Osteocyte (in vitro differentiated cells): Measurements from ENCODE around the gene GABBR1. TPM values are rescaled to one million over a fixed set of nuclear protein-coding genes. Genes with fewer than 3 reads are reported as not detected.

Experiments
- DNase-seq: peaks from one replicate; pipeline ENCODE4 v3.0.0; 2021; ENCODE audit warnings: mixed read lengths; ENCODE audit not compliant: unreplicated experiment; ENCODE audit errors: extremely low spot score
- H3K27ac Mint-ChIP-seq: one replicate; pipeline ENCODE4 v1.8.0; 2021; ENCODE audit warnings: mild to moderate bottlenecking, mixed read lengths; ENCODE audit not compliant: unreplicated experiment
- H3K27me3 Mint-ChIP-seq: one replicate; pipeline ENCODE4 v1.8.0; 2021; ENCODE audit warnings: mixed read lengths; ENCODE audit not compliant: unreplicated experiment
- H3K36me3 Mint-ChIP-seq: one replicate; pipeline ENCODE4 v1.8.0; 2021; ENCODE audit warnings: mixed read lengths; ENCODE audit not compliant: unreplicated experiment
- H3K4me1 Mint-ChIP-seq: one replicate; pipeline ENCODE4 v1.8.0; 2021; ENCODE audit warnings: mixed read lengths; ENCODE audit not compliant: unreplicated experiment
- H3K4me3 Mint-ChIP-seq: one replicate; pipeline ENCODE4 v1.8.0; 2021; ENCODE audit warnings: mild to moderate bottlenecking, moderate library complexity, mixed read lengths; ENCODE audit not compliant: unreplicated experiment
- H3K9me3 Mint-ChIP-seq: one replicate; pipeline ENCODE4 v1.8.0; 2021; ENCODE audit warnings: mixed read lengths; ENCODE audit not compliant: unreplicated experiment
- CTCF ChIP-seq: fragments of 200-600 bp; sonication (generic); IDR thresholded peaks from 2 replicates; pipeline ENCODE4 v1.5.0; 2021; ENCODE audit warnings: antibody characterized with exemption, mild to moderate bottlenecking, moderate library complexity
- total RNA-seq: library from RNA; stranded (reverse); gene quantifications from 2 replicates; pipeline ENCODE4 v1.2.1, GENCODE V29; 2021

Gene GABBR1
- total RNA-seq, 1 donor from 2014 or later = 93.6 TPM

- no peak for TF ChIP-seq CTCF
- H3K36me3 Mint-ChIP-seq = no peaks in the 10 kb centered on the region
- no peak for DNase-seq
- H3K27ac Mint-ChIP-seq = no peak overlapping the region
- no peaks in the 10 kb centered on the region for H3K4me1 Mint-ChIP-seq
- H3K9me3 Mint-ChIP-seq = no peaks in the 10 kb centered on the region
- H3K27me3 Mint-ChIP-seq = no peaks in the 10 kb centered on the region
- no peak overlapping the region for H3K4me3 Mint-ChIP-seq
Observed at GRCh38 chr6:29529956-29530355, 103.0 kb downstream of the GABBR1 start.

GRCh38 chr6:29528988-29529560 is 103.9 kb downstream of the GABBR1 start:
- Mint-ChIP-seq H3K36me3 (no peaks in the 10 kb centered on the region), H3K4me3 (no peak overlapping the region), H3K9me3 (no peaks in the 10 kb centered on the region), H3K27me3 (no peaks in the 10 kb centered on the region), H3K27ac (no peak overlapping the region), H3K4me1 (no peaks in the 10 kb centered on the region)
- TF ChIP-seq CTCF = no peak
- no peak for DNase-seq

- no peaks in the 10 kb centered on the region for H3K36me3 Mint-ChIP-seq
- no peaks in the 10 kb centered on the region for H3K4me1 Mint-ChIP-seq
- no peak overlapping the region for H3K27ac Mint-ChIP-seq
- H3K27me3 Mint-ChIP-seq = peaks cover 2% of the 10 kb centered on the region
- DNase-seq = no peak
- no peaks in the 10 kb centered on the region for H3K9me3 Mint-ChIP-seq
- no peak for TF ChIP-seq CTCF
- no peak overlapping the region for H3K4me3 Mint-ChIP-seq
Observed at GRCh38 chr6:29528300-29528931, 104.6 kb downstream of the GABBR1 start.

- H3K4me3 Mint-ChIP-seq = no peak overlapping the region
- no peak for TF ChIP-seq CTCF
- H3K9me3 Mint-ChIP-seq = peaks cover 4% of the 10 kb centered on the region
- H3K27me3 Mint-ChIP-seq = peaks cover 6% of the 10 kb centered on the region
- no peaks in the 10 kb centered on the region for H3K4me1 Mint-ChIP-seq
- no peak overlapping the region for H3K27ac Mint-ChIP-seq
- DNase-seq = no peak
- no peaks in the 10 kb centered on the region for H3K36me3 Mint-ChIP-seq
Observed at GRCh38 chr6:29527564-29527963, 105.4 kb downstream of the GABBR1 start.

- no peak for TF ChIP-seq CTCF
- Mint-ChIP-seq H3K4me1 (no peaks in the 10 kb centered on the region), H3K27me3 (peaks cover 6% of the 10 kb centered on the region), H3K9me3 (peaks cover 4% of the 10 kb centered on the region), H3K36me3 (no peaks in the 10 kb centered on the region), H3K27ac (no peak overlapping the region), H3K4me3 (no peak overlapping the region)
- DNase-seq = no peak
Observed at GRCh38 chr6:29527126-29527525, 105.9 kb downstream of the GABBR1 start.
